ENCODE measurements around the gene THTPA. TPM values are rescaled to one million over a fixed set of nuclear protein-coding genes. Genes with fewer than 3 reads are reported as not detected.

Gene THTPA
- total RNA-seq, 1 donor from 2014 or later = 13.5 TPM

DNA sequence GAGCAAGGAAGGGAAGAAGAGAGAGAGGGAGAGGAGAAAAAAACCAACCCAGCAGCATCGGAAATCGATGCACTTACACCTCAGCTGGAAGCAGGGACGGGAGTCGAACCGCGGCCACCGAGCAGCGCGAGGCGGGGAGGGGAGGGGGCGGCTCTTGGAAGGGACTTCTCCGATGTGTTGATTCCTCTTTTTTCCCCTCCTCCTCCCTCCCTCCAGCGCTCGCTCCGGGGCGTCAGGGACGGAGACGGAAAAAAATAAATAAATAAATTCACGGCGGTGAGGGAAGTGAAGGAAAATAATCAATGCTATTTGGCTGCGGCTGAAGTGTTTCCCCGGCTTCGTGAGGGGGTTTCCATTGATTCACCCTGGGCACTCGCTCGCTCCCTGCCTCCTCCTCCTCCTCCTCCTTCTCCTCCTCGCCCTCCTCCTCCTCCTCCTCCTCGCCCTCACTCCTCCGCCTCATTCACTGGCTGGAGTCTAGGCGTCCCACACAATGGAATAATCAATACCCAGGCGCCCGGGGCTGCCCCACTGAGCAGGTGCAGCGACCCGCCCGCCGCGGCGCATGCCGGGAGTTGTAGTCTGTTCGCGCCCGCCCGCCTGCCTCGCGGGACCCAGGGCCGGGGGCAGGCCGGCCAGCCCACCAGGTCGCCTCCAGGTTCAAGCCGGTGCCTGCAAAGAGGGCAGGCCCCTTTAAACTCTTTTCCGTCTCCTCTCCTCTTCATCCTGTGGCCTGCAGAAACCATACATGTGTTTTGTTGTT, 4.6 kb upstream of the THTPA start, which contains the start of gene ZFHX2:
Gene ZFHX2, minus strand, starts transcription at position 500 of the 763 bp plus-strand sequence. CDS start 16,440 bp downstream, outside the sequence.
- DNase-seq (ENCODE audit: low read depth) = peak; percentile 62

GRCh38 chr14:23555533-23555881, 564 bp upstream of the THTPA start:
- no peak for DNase-seq (ENCODE audit: low read depth)

- DNase-seq (ENCODE audit: low read depth) = no peak
Observed at GRCh38 chr14:23556700-23557440, 799 bp downstream of the THTPA start.

GRCh38 chr14:23557521-23557920, 1.4 kb downstream of the THTPA start:
- no peak for DNase-seq (ENCODE audit: low read depth)

GRCh38 chr14:23557946-23558345, 1.9 kb downstream of the THTPA start:
- no peak for DNase-seq (ENCODE audit: low read depth)

DNA sequence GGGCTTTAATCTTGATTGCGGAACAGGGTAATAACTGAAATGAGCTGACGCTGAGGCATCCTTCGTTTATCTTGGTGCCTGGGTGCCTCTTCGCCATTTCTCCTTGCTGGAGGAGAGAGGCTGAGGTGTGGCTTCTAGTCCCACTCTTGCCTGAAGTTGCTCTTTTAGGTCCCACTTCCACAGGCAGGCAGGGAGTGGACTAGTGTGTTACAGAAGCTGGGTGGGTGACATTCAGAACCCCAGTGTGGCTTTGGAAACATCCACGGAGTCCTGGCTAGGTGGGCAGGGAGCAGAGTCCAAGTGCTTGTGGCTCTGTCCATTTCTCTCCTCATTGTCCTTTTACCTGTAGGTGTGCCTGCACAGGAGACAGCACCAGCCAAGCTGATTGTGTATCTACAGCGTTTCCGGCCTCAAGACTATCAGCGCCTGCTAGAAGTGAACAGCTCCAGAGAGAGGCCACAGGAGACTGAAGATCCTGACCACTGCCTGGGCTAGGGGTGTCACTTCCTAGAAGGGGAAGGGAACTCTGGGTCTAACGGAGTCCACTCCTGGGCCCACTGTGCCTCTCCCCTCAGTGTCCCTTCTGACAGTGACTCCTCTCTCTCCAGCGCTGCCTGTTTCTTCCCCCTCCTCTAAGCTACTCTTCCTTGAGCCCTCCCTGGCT, 2.4 kb downstream of the THTPA start:
- no peak for DNase-seq (ENCODE audit: low read depth)

DNA sequence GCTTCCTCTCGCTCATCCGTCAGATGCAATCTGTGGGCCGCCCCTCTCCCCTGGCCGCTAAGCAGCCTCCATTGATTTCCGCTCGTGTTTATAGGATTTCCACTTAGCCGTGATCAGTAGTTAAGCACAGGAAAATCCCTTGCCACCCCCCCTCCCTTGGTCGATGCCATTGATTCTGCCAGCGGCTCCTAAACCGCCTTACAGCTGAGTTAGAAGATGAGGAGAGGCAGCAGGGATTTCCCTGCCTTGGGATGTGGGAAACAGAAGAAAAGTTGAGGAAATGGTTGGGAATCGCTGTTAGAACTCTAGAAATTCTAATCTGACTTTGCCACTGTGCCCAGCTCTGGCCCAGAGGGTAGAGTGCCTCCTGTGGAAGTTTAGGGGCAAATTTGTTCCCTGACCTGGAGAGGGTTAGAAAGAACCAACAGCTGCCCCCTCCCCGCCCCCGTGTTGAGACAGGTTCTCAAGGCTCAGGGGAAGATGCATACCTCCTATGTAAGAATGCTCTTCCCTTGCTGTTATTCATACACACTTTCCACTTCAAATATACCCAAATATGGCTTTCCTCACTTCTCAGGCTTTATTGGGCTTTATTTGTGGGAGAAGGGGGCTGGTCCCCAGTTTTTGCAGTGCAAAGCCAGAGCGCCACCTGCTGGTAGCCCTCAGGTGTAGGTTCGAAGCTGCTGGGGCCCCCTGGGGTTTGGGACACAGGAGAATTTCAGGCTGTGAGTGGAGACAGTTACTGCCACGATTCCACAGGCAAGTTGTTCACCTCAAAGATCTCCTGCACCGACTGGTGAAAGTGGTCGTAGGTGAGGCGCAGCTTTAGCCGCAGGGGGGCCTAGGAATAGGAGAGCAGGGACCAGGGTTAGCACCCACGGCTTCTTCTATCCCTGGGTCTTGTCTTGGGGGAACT, 3.2 kb downstream of the THTPA start:
- DNase-seq (ENCODE audit: low read depth) = peak; percentile 26

GRCh38 chr14:23559926-23560520, 4.0 kb downstream of the THTPA start:
- DNase-seq (ENCODE audit: low read depth) = no peak

DNA sequence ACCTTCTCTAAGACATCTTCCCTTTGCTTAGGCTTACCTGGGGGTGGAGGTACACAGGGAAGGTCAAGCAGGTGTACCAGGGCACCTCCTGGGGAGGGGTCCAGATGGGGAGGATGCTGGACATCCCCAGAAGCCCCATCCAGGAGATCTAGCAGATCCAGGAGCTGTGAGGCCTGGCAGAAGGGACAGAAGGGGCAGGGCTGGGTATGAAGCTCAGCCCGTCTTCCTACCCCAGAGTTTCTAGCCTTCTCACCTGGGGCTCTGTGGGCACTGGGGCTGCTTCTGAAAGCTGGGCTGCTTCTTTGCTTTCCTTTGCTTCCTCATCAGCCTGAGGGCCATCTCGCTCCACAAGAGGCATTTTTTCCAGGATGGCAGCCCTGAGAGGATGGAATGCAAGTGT, 5.2 kb downstream of the THTPA start:
- no peak for DNase-seq (ENCODE audit: low read depth)

GRCh38 chr14:23561873-23562821, 6.1 kb downstream of the THTPA start:
- no peak for DNase-seq (ENCODE audit: low read depth)

GRCh38 chr14:23562822-23563472, 6.9 kb downstream of the THTPA start:
- peak; percentile 27 for DNase-seq (ENCODE audit: low read depth)

DNA sequence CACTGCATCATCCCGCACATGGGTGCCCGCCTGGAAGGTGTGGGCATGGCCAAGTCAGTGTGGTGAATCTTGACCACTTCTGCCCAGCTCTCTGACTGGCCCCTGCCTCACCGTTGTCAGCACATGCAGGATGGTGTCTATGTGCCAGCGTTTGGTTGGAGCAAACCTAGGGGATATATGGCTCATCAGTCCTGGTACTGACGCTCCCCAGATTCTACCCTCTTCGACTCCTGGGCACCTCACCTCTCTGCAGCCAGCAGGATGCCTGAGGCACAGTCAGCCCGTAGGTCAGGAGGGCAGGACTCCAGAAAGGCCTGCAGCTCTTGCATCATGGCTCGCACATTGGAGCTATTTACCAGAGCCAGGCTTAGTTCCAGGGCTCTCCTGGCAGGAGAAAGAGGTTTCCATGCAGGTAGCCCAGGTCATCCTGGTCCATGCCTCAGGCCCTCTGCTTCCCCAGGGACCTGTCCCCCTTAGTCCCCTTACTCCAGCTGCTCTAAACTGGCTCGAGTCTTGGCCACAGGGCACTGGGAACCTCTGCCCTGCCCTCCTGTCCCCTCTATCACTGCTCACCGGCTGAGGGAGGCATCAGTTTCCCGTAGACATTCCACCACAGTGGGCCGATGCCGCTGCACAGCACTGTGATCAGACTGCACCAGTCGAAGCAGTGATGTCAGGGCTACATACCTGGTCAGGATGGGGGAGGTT, 7.6 kb downstream of the THTPA start:
- no peak for DNase-seq (ENCODE audit: low read depth)

GRCh38 chr14:23564181-23564812, 8.2 kb downstream of the THTPA start:
- no peak for DNase-seq (ENCODE audit: low read depth)

GRCh38 chr14:23564876-23565275, 8.8 kb downstream of the THTPA start:
- DNase-seq (ENCODE audit: low read depth) = no peak

GRCh38 chr14:23565626-23566025, 9.6 kb downstream of the THTPA start:
- DNase-seq (ENCODE audit: low read depth) = no peak

DNA sequence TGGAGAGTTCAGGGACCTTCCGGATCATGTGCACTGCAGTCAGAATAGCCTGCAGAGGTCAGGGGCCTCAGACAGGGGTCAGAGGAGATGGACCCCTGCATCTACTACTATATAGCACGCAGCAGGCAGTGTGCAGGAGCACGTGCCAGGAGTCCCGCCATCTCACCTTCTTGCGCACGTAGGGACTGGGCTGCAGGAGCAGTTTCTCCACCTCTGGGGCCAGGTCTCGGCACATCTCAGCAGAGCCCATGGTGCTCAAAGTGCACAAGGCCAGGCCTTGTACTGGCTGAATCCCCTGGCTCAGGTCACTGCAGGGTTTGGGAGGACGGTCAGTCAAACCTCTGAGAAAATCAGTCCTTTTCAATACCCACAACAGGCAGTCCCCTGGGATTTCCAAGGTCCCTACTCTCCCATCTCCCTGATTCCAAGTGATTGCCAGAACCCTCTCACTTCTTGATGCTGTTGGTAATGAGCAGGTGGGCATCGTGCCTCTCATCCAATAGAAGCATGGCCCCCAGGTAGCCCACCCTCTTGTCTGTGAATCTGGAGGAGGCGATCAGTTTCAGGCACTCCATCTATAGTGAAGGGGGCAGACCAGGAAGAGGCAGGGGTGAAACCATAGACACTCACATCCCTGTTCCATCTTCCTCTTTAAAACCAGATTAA, 10.2 kb downstream of the THTPA start:
- DNase-seq (ENCODE audit: low read depth) = no peak

DNA sequence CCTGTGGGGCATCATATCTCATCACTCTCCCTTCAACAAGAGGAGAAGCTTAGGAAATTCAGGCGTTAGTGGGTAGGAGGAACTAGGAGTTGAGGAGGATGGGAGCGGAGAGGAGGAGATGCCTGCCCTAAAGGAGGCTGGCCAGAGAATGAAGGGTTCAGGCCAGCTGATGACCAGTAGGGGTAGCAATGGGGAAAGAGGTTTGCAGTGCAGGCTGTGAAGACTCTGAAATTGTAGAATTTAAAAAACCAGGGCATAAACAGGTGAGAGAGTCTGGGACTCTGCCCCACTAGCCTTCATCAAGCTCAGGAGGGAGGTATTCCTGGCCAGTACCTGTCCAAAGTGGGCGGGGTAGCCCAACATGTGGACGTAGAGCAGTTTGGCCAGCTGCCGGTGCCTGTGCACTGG, 10.7 kb downstream of the THTPA start:
- no peak for DNase-seq (ENCODE audit: low read depth)

Measured in renal cortical epithelial cell (primary cell).